Neural cell (in vitro differentiated cells): ENCODE data around the gene TMEM125.

Source experiments
- CTCF ChIP-seq: fragments of 450-650 bp; IDR thresholded peaks from 2 replicates; pipeline ENCODE4 v1.5.1; 2014; ENCODE audit warnings: antibody characterized with exemption, mild to moderate bottlenecking, moderate library complexity; ENCODE audit not compliant: poor library complexity, severe bottlenecking
- REST ChIP-seq: IDR thresholded peaks from 2 replicates; pipeline ENCODE4 v1.6.1; 2012; ENCODE audit warnings: borderline replicate concordance

GRCh38 chr1:43253173-43253572 lies 16.6 kb upstream of the TMEM125 start:
- TF ChIP-seq CTCF (no peak), REST (no peak)
